Amygdala (tissue), 56 donors: Measurements from ENCODE around the gene PANX2.

Experiments used
- DNase-seq, 56 donors: peaks; one replicate each; lab custom pipeline; 2025; lab: John Stamatoyannopoulos, UW

PANX2 gene

GRCh38 chr22:50183141-50183971, 12.8 kb downstream of the PANX2 start:
- DNase-seq, result no peak

GRCh38 chr22:50184004-50184901, 13.7 kb downstream of the PANX2 start:
- peak in 16 of 56 donors; percentile 12 to 50 (median 39) for DNase-seq

- no peak for DNase-seq
These were observed 14.4 kb downstream of the PANX2 start for GRCh38 chr22:50184902-50185374.

- peak in 54 of 56 donors; percentile 38 to 95 (median 78) for DNase-seq
These were observed 15.0 kb downstream of the PANX2 start, which contains the start of gene TRABD for GRCh38 chr22:50185375-50186087. TRABD (plus strand) TSS chr22:50185913; CDS start chr22:50193061, 7,148 bp downstream.

GRCh38 chr22:50186181-50186714, 15.7 kb downstream of the PANX2 start:
- no peak for DNase-seq

- no peak for DNase-seq
These were observed 16.4 kb downstream of the PANX2 start for GRCh38 chr22:50186761-50187523.

- DNase-seq, result no peak
These were observed 17.8 kb downstream of the PANX2 start for GRCh38 chr22:50188356-50188755.

- no peak for DNase-seq
These were observed 18.8 kb downstream of the PANX2 start for GRCh38 chr22:50189184-50189848.

GRCh38 chr22:50189849-50190181, 19.3 kb downstream of the PANX2 start:
- DNase-seq, result no peak

GRCh38 chr22:50190182-50190940, 19.8 kb downstream of the PANX2 start:
- peak in 9 of 56 donors; percentile 29 to 56 (median 38) for DNase-seq

- DNase-seq, result peak in 3 of 56 donors; percentile 23 to 46 (median 32)
These were observed 20.6 kb downstream of the PANX2 start for GRCh38 chr22:50190941-50191741.

- no peak for DNase-seq
These were observed 22.1 kb downstream of the PANX2 start for GRCh38 chr22:50192436-50193204.

GRCh38 chr22:50193621-50194020, 23.1 kb downstream of the PANX2 start:
- no peak for DNase-seq

- no peak for DNase-seq
These were observed 23.7 kb downstream of the PANX2 start for GRCh38 chr22:50194037-50194805.

- no peak for DNase-seq
These were observed 25.7 kb downstream of the PANX2 start for GRCh38 chr22:50196256-50196655.
